ENCODE results near the gene PPP1R36. TPM values are rescaled to one million over a fixed set of nuclear protein-coding genes. Genes with fewer than 3 reads are reported as not detected.

The PPP1R36 gene
- total and polyA plus RNA-seq, 5 donors from 2014 or later, result 0.28 to 0.32 TPM; not detected in 3

DNA sequence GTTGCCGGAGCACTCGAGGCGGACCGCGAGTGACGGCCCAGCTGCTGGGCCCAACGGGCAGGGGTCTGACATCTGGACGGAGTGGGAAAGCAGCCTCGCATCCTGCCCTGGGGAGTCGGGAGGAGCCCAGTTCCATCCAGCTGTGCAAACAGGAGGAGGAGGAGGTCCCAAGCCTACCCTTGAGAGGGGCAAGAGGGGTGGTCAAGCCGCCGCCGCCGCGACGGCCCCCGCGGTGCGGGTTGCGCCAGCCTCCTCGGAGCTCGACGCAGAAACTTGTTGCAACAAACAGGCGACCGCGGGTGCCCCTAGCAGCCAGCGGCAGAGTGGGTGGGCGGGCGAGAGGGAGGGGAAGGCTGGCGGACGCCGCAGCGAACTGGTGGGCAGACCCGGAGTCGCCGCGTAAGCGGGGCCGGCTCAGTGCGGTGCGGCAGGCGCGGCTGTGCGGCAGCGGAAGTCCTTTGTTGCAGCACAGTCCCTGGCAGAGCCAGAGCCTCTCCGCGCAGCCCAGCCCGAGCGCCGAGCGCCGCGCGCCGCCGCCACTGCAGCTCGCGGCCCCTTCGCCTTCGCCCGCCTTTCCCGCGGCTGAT is 45.4 kb upstream of the PPP1R36 start, which contains the start of gene ZBTB1:
TSS of gene ZBTB1 (plus strand) at position 461 of the 587 bp plus-strand sequence. CDS start 16,735 bp downstream, outside the sequence.
- H3K4me1 ChIP-seq (ENCODE audit: control insufficient read depth, insufficient read depth, low read length, poor library complexity, severe bottlenecking), result peaks cover 74% of the 10 kb centered on the region
- Mint-ChIP-seq H3K9me3 (peaks cover 0 to 2% (median 0%) of the 10 kb centered on the region in 7 donors), H3K27ac (peak within 1 kb of the TSS; percentile 94 to 100 (median 100)), H3K36me3 (peaks cover 9% of the 10 kb centered on the region), H3K4me1 (peaks cover 24 to 68% (median 51%) of the 10 kb centered on the region in 4 donors), H3K4me3 (peak within 1 kb of the TSS; percentile 90 to 100 (median 96)), H3K27me3 (peaks cover 8% of the 10 kb centered on the region)
- ATAC-seq (ENCODE audit: low read depth in 2 of 2) (peak; percentile 42), DNase-seq (peak; percentile 82 to 91 (median 90))
- no peaks in the 10 kb centered on the region for H3K36me3 ChIP-seq (ENCODE audit: control insufficient read depth, insufficient read depth, low read length)
- no peaks in the 10 kb centered on the region for H3K9me3 ChIP-seq (ENCODE audit: control insufficient read depth in 2 of 2, low read length in 2 of 2)
- H3K4me3 ChIP-seq (ENCODE audit: low read depth, low read length), result peak within 1 kb of the TSS; percentile 94
- H3K27me3 ChIP-seq (ENCODE audit: control insufficient read depth, insufficient read depth, low read length), result no peaks in the 10 kb centered on the region
- H3K27ac ChIP-seq (ENCODE audit: insufficient read depth, low read length, poor library complexity, severe bottlenecking), result peak within 1 kb of the TSS; percentile 100

DNA sequence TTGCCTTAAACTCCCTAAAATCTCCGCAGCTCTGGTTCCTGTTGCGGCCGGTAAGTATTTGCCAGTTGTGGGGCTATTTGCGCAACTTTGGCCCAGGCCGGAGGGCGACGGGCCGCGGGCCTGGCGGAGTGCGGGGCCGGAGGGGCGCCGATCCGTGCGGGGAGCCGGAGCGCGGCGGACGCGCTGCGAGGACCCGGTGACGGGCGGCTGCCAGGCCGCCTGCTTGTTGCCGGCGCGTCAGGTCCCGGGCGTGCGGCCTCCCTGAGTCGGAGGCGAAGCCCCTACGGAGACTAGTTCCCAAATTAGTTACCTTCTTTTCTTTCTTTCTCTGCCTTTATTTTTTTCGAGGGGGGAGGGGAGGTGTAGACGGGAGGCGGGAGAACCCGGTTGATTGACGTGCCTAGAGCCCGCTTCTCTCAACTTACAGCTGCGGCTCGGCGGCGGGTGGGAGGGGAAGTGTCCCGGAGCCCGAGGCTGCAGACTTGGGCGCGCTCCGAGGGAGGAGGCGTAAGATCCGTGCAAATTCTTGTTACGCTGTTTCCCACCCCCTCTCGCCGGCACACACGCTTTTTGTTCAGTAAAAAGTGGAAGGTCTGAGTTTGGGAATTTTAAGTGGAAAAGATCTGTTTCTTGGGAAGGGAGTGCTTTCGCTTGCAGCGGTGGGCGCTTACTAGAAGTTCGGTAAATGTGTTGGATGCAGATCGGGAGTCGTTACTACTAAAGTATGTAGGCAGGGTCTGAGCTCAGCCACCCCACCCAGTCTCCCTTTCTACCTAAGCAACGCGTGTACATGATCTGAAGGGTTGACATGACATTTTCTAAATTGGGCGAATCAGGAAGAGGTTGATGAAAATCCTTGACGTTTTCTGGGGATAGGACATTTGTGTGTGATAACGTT is 44.6 kb upstream of the PPP1R36 start:
- H3K4me1 Mint-ChIP-seq, result peaks cover 21 to 68% (median 48%) of the 10 kb centered on the region in 4 donors
- H3K36me3 Mint-ChIP-seq, result peaks cover 9% of the 10 kb centered on the region
- Histone ChIP-seq H3K27ac (ENCODE audit: insufficient read depth, low read length, poor library complexity, severe bottlenecking) (peak overlapping the region; percentile 100), H3K9me3 (ENCODE audit: control insufficient read depth in 2 of 2, low read length in 2 of 2) (no peaks in the 10 kb centered on the region), H3K4me1 (ENCODE audit: control insufficient read depth, insufficient read depth, low read length, poor library complexity, severe bottlenecking) (peaks cover 72% of the 10 kb centered on the region), H3K36me3 (ENCODE audit: control insufficient read depth, insufficient read depth, low read length) (no peaks in the 10 kb centered on the region), H3K27me3 (ENCODE audit: control insufficient read depth, insufficient read depth, low read length) (no peaks in the 10 kb centered on the region), H3K4me3 (ENCODE audit: low read depth, low read length) (peak overlapping the region; percentile 94)
- H3K4me3 Mint-ChIP-seq, result peak overlapping the region; percentile 90 to 98 (median 96)
- peaks cover 0 to 2% (median 0%) of the 10 kb centered on the region in 7 donors for H3K9me3 Mint-ChIP-seq
- peak overlapping the region; percentile 94 to 100 (median 100) for H3K27ac Mint-ChIP-seq
- ATAC-seq (ENCODE audit: low read depth in 2 of 2), result peak; percentile 11 to 17
- H3K27me3 Mint-ChIP-seq, result peaks cover 8% of the 10 kb centered on the region
- DNase-seq, result peak; percentile 76 to 91 (median 87)

DNA sequence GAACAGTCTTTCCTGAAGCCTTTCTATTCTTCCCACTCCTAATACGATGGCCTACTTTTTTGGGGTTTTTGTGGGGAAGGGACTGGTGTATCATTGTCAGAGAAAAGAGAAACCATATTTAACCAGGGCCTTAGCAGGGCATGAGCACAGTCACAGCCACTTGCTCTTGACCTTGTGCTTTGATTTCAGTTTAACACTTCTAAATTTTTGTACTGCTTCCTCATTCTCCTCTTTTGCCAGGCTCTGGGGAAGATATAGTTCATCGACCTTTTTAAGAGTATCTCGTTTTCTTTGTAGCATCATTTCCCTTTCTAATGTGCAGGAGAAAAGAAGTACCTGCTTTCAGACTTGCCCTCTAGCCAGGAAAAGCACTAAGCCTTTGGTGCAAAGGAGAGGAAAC is 43.0 kb upstream of the PPP1R36 start:
- peak overlapping the region; percentile 94 to 98 (median 95) for H3K27ac Mint-ChIP-seq
- H3K27me3 Mint-ChIP-seq, result peaks cover 8% of the 10 kb centered on the region
- H3K9me3 Mint-ChIP-seq, result peaks cover 0 to 2% (median 0%) of the 10 kb centered on the region in 7 donors
- Histone ChIP-seq H3K36me3 (ENCODE audit: control insufficient read depth, insufficient read depth, low read length) (no peaks in the 10 kb centered on the region), H3K27me3 (ENCODE audit: control insufficient read depth, insufficient read depth, low read length) (no peaks in the 10 kb centered on the region), H3K4me3 (ENCODE audit: low read depth, low read length) (peak overlapping the region; percentile 86), H3K9me3 (ENCODE audit: control insufficient read depth in 2 of 2, low read length in 2 of 2) (no peaks in the 10 kb centered on the region), H3K27ac (ENCODE audit: insufficient read depth, low read length, poor library complexity, severe bottlenecking) (peak overlapping the region; percentile 100), H3K4me1 (ENCODE audit: control insufficient read depth, insufficient read depth, low read length, poor library complexity, severe bottlenecking) (peaks cover 71% of the 10 kb centered on the region)
- peak overlapping the region; percentile 90 to 95 (median 95) for H3K4me3 Mint-ChIP-seq
- H3K36me3 Mint-ChIP-seq, result peaks cover 9% of the 10 kb centered on the region
- peaks cover 33 to 69% (median 59%) of the 10 kb centered on the region in 4 donors for H3K4me1 Mint-ChIP-seq
- DNase-seq (no peak), ATAC-seq (ENCODE audit: low read depth in 2 of 2) (no peak)

DNA sequence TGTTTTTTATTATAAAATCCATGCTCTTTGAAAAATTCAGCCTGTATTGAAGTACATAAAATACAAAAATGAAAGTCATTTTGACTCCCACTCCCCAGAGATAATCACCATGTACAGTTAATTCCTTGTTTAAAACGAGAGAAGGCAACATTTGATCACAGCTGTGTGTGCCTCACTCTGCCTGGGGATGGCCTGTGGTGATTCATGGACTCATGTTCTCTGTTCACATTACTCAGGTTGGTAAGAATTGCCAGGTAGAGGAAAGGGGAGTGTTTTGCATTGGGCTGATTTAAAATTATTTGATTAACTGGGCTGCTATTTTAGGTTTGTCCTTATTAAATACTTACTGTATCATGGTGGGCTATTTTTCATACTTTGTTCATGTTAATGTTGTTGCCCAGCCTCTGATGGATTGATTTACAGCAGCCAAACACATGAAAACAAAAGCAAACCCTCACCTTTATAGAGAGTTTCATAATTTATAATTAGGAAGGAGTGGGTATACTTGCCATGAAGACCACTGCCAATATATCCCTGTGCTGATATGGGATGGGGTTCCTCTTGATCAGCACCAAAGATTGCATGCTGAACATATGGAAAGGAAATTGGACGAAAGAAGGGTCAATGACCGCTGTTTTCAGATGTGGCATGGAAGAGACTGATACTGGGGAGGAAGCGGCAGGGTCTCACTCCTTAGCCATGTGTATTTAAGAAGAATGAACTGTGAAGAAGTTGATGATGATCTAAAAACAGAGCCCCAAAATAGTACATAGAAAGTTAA is 42.2 kb upstream of the PPP1R36 start:
- Histone ChIP-seq H3K4me1 (ENCODE audit: control insufficient read depth, insufficient read depth, low read length, poor library complexity, severe bottlenecking) (peaks cover 71% of the 10 kb centered on the region), H3K9me3 (ENCODE audit: control insufficient read depth in 2 of 2, low read length in 2 of 2) (no peaks in the 10 kb centered on the region), H3K4me3 (ENCODE audit: low read depth, low read length) (peak overlapping the region; percentile 86), H3K36me3 (ENCODE audit: control insufficient read depth, insufficient read depth, low read length) (no peaks in the 10 kb centered on the region), H3K27me3 (ENCODE audit: control insufficient read depth, insufficient read depth, low read length) (no peaks in the 10 kb centered on the region), H3K27ac (ENCODE audit: insufficient read depth, low read length, poor library complexity, severe bottlenecking) (peak overlapping the region; percentile 100)
- peak overlapping the region; percentile 90 to 95 (median 95) for H3K4me3 Mint-ChIP-seq
- peak overlapping the region; percentile 83 to 95 (median 94) for H3K27ac Mint-ChIP-seq
- H3K27me3 Mint-ChIP-seq, result peaks cover 8% of the 10 kb centered on the region
- peaks cover 3% of the 10 kb centered on the region for H3K36me3 Mint-ChIP-seq
- peaks cover 38 to 78% (median 59%) of the 10 kb centered on the region in 4 donors for H3K4me1 Mint-ChIP-seq
- DNase-seq (peak in 1 of 3 donors; percentile 30), ATAC-seq (ENCODE audit: low read depth in 2 of 2) (no peak)
- H3K9me3 Mint-ChIP-seq, result peaks cover 0 to 2% (median 0%) of the 10 kb centered on the region in 7 donors

DNA sequence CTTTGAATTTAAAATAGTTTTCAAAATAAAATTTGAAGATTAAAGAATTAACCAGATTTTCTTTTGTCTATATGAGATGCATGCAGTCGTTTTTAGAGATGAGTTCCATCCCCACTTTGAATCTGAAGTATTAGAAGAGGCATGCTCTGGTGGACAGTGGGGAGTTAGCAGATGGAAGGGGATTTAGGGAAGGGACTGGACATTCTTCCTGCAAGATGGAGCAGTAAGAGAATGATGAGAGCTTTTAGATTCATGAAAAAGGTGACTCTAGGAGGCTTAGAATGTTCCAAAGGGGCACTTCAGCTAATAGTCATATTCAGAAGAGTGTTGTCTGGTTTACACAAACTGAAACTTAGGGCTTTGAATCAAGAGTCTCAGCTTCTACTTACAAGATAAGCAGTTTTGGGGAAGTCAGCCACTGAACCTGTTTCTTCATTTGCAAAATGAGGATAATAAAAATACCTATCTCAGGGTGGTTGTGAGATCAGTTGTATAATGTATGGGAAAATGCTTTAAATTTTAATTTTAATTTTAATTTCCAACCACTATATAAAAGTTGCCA is 41.5 kb upstream of the PPP1R36 start:
- Histone ChIP-seq H3K9me3 (ENCODE audit: control insufficient read depth in 2 of 2, low read length in 2 of 2) (no peaks in the 10 kb centered on the region), H3K27me3 (ENCODE audit: control insufficient read depth, insufficient read depth, low read length) (no peaks in the 10 kb centered on the region), H3K27ac (ENCODE audit: insufficient read depth, low read length, poor library complexity, severe bottlenecking) (peak overlapping the region; percentile 100), H3K4me3 (ENCODE audit: low read depth, low read length) (peak overlapping the region; percentile 86), H3K4me1 (ENCODE audit: control insufficient read depth, insufficient read depth, low read length, poor library complexity, severe bottlenecking) (peaks cover 75% of the 10 kb centered on the region), H3K36me3 (ENCODE audit: control insufficient read depth, insufficient read depth, low read length) (no peaks in the 10 kb centered on the region)
- peak overlapping the region; percentile 90 to 95 (median 95) for H3K4me3 Mint-ChIP-seq
- peak overlapping the region; percentile 78 to 95 (median 94) for H3K27ac Mint-ChIP-seq
- H3K9me3 Mint-ChIP-seq, result peaks cover 0 to 2% (median 0%) of the 10 kb centered on the region in 7 donors
- H3K27me3 Mint-ChIP-seq, result peaks cover 8% of the 10 kb centered on the region
- peaks cover 45 to 85% (median 64%) of the 10 kb centered on the region in 4 donors for H3K4me1 Mint-ChIP-seq
- no peaks in the 10 kb centered on the region for H3K36me3 Mint-ChIP-seq
- DNase-seq (peak in 2 of 3 donors; percentile 18 to 63), ATAC-seq (ENCODE audit: low read depth in 2 of 2) (no peak)

DNA sequence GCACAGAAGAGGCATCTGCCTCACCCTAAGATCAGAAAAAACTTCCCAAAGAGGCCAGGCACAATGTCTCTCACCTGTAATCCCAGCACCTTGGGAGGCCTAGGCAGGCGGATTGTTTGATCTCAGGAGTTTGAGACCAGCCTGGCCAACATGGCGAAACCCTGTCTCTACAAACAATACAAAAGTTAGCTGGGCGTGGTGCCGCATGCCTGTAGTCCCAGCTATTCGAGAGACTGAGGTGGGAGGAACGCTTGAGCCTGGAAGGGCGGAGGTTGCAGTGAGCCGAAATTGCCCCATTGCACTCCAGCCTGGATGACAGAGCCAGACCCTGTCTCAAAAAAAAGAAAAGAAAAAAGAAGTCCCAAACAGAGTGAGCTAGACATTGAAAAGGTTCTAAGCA is 40.7 kb upstream of the PPP1R36 start:
- H3K36me3 Mint-ChIP-seq, result peaks cover 3% of the 10 kb centered on the region
- H3K36me3 ChIP-seq (ENCODE audit: control insufficient read depth, insufficient read depth, low read length), result no peaks in the 10 kb centered on the region
- DNase-seq (no peak), ATAC-seq (ENCODE audit: low read depth in 2 of 2) (no peak)
- H3K27ac Mint-ChIP-seq, result peak overlapping the region; percentile 83 to 94 (median 86)
- H3K9me3 Mint-ChIP-seq, result no peaks in the 10 kb centered on the region
- no peaks in the 10 kb centered on the region for H3K27me3 ChIP-seq (ENCODE audit: control insufficient read depth, insufficient read depth, low read length)
- H3K27me3 Mint-ChIP-seq, result peaks cover 3% of the 10 kb centered on the region
- H3K4me3 ChIP-seq (ENCODE audit: low read depth, low read length), result peak overlapping the region; percentile 86
- H3K4me1 Mint-ChIP-seq, result peaks cover 49 to 88% (median 70%) of the 10 kb centered on the region in 4 donors
- peak overlapping the region; percentile 62 to 95 (median 76) for H3K4me3 Mint-ChIP-seq
- peaks cover 73% of the 10 kb centered on the region for H3K4me1 ChIP-seq (ENCODE audit: control insufficient read depth, insufficient read depth, low read length, poor library complexity, severe bottlenecking)
- H3K27ac ChIP-seq (ENCODE audit: insufficient read depth, low read length, poor library complexity, severe bottlenecking), result peak overlapping the region; percentile 100
- no peaks in the 10 kb centered on the region for H3K9me3 ChIP-seq (ENCODE audit: control insufficient read depth in 2 of 2, low read length in 2 of 2)
